Measurements from ENCODE around the gene DCAKD.
A peak's percentile ranks its signal among the peaks of the same experiment; 100 is the strongest.

Gene DCAKD

DNA sequence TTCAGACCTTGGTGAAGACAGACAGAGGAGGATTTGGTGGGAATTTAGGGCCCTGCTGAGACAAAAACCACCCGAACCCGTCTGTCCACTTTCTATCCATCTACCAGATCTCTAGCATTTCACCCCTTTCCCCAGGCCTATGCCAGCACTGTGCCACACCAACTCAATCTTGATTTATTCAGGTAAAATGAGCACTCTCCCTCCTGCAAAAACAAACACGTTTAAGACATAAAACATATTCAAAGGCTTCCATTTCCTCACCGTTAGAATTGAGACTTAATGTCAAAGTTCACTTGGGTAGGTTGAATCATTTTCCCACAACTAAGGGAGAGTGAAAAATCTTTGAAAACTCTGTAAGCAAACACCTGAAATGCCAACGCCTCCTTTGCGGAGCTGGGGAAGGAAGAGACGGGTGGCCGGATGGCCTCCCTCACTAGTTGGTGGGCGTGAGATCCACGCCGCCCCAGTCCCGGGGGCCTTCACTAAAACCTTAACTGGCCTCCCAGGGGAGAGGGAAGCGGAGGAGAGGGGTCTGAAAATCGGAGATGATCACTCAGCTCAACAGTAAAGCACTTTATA lies 862 bp downstream of the DCAKD start:
- H3K4me3 ChIP-seq (ENCODE audit: low read depth, low read length) = peak overlapping the region; percentile 92
- peak; percentile 64 for DNase-seq (ENCODE audit: low read depth)
- no peak for TF ChIP-seq POLR2A (IDR thresholded peaks at IDR 0.05; ENCODE audit: extremely low read depth, insufficient read length)
- TF ChIP-seq, protein P1, sequence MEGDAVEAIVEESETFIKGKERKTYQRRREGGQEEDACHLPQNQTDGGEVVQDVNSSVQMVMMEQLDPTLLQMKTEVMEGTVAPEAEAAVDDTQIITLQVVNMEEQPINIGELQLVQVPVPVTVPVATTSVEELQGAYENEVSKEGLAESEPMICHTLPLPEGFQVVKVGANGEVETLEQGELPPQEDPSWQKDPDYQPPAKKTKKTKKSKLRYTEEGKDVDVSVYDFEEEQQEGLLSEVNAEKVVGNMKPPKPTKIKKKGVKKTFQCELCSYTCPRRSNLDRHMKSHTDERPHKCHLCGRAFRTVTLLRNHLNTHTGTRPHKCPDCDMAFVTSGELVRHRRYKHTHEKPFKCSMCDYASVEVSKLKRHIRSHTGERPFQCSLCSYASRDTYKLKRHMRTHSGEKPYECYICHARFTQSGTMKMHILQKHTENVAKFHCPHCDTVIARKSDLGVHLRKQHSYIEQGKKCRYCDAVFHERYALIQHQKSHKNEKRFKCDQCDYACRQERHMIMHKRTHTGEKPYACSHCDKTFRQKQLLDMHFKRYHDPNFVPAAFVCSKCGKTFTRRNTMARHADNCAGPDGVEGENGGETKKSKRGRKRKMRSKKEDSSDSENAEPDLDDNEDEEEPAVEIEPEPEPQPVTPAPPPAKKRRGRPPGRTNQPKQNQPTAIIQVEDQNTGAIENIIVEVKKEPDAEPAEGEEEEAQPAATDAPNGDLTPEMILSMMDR (IDR thresholded peaks at IDR 0.05; ENCODE audit: low read depth, low read length) = no peak
- TF ChIP-seq, protein P2, sequence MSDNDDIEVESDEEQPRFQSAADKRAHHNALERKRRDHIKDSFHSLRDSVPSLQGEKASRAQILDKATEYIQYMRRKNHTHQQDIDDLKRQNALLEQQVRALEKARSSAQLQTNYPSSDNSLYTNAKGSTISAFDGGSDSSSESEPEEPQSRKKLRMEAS (IDR thresholded peaks at IDR 0.05; ENCODE audit: low read depth, low read length) = no peak; the same call in 1 of the 2 replicates
- TF ChIP-seq MYC (IDR thresholded peaks at IDR 0.05; ENCODE audit: low read depth, low read length) = no peak; the same call in 1 of the 2 replicates

DNA sequence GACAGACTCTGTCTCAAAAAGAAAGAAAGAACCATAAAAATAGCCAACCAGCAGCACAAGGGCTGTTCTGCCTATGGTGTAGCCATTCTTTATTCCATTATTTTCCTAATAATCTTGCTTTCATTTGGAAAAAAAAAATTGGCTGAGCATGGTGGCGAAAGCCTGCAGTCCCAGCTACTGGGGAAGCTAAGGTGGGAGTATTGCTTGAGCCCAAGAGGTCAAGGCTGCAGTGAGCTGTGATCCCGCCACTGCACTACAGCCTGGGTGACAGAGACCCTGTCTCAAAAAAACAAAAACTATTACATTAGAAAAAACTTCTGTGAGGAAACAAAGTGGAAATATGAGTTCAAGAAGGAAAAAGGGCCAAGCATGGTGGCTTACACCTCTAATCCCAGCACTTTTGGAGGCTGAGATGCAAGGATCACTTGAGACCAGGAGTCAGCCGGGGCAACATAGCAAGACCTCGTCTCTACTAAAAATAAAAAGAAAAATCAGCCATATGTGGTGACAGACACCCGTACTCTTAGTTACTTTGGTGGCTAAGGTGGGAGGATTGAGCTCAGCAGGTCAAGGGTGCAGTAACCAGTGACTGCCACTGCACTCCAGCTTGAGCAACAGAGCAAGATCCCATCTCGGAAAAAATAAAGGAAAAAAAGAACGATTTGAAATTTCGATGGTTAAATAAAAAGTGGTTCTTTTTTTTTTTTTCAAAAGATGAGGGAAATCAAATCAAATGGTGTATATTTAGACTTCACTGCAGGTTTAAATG lies 2.5 kb downstream of the DCAKD start:
- H3K4me3 ChIP-seq (ENCODE audit: low read depth, low read length) = no peak overlapping the region
- no peak for DNase-seq (ENCODE audit: low read depth)
- TF ChIP-seq, protein P1 (IDR thresholded peaks at IDR 0.05; ENCODE audit: low read depth, low read length) = peak; percentile 5
- no peak for TF ChIP-seq MYC (IDR thresholded peaks at IDR 0.05; ENCODE audit: low read depth, low read length)

DNA sequence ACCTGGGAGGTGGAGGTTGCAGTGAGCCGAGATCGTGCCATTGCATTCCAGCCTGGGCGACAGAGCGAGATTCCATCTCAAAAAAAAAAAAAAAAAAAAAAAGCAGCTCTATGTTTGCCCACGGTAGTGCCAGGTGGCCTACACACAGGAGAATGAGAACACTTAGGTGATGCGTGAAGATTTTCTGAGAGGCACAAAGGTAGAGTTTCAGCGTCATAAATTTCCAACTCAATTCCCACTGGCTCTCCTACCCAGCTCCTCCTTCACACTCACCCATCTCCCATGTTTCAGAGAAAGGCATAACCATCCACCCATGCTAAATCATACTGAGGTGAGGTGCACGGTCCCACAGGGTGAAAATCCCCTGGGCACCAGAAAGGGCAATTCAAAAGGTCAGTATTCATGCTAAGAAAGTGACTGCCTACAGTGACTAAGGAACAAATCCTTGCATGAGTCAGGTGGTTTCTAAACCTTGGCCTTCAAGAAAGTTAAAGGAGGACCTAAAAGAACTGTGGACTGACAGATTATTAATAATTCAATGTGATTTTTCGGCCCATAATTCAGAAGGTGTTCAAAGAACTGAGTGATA lies 4.8 kb downstream of the DCAKD start:
- TF ChIP-seq POLR2A (IDR thresholded peaks at IDR 0.05; ENCODE audit: extremely low read depth, insufficient read length) (no peak), MYC (IDR thresholded peaks at IDR 0.05; ENCODE audit: low read depth, low read length) (no peak)
- TF ChIP-seq, protein P2 (IDR thresholded peaks at IDR 0.05; ENCODE audit: low read depth, low read length) = no peak
- TF ChIP-seq, protein P1 (IDR thresholded peaks at IDR 0.05; ENCODE audit: low read depth, low read length) = no peak
- DNase-seq (ENCODE audit: low read depth) = no peak
- no peak overlapping the region for H3K4me3 ChIP-seq (ENCODE audit: low read depth, low read length)

DNA sequence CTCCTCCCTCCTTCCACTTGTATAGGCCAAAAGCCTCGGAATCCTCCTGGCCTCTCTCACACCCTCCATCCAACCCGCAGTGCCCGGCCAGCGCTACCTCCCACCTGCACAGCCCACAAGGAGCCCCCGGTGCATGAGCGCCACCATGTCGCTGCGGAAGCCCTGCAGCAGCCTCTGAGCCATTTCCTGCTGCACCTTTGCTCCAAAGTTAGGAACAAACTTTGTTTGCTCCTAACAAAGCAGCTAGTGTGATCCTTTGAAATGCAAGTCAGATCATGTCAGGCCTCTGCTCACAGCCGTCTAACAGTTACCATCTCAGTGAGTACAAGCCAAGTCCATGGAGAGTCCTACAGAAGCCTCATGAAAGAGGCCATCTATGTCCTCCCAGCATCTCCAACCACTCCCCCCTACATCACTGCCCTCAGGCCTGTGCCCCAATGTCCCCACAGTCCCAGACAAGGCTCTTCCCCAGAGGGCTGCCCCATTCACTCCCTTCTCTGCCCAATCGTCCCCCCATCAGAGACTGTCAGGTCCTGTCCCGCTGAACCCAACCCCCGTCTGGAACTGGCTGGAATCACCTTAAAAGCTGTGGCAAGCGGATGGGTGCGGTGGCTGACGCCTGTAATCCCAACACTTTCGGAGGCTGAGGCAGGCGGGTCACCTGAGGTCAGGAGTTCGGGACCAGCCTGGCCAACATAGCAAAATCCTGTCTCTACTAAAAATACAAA lies 7.5 kb downstream of the DCAKD start:
- TF ChIP-seq POLR2A (IDR thresholded peaks at IDR 0.05; ENCODE audit: extremely low read depth, insufficient read length) = no peak
- TF ChIP-seq MYC (IDR thresholded peaks at IDR 0.05; ENCODE audit: low read depth, low read length) = no peak
- TF ChIP-seq, protein P2 (IDR thresholded peaks at IDR 0.05; ENCODE audit: low read depth, low read length) = no peak
- TF ChIP-seq, protein P1 (IDR thresholded peaks at IDR 0.05; ENCODE audit: low read depth, low read length) = no peak
- no peak overlapping the region for H3K4me3 ChIP-seq (ENCODE audit: low read depth, low read length)
- no peak for DNase-seq (ENCODE audit: low read depth)

DNA sequence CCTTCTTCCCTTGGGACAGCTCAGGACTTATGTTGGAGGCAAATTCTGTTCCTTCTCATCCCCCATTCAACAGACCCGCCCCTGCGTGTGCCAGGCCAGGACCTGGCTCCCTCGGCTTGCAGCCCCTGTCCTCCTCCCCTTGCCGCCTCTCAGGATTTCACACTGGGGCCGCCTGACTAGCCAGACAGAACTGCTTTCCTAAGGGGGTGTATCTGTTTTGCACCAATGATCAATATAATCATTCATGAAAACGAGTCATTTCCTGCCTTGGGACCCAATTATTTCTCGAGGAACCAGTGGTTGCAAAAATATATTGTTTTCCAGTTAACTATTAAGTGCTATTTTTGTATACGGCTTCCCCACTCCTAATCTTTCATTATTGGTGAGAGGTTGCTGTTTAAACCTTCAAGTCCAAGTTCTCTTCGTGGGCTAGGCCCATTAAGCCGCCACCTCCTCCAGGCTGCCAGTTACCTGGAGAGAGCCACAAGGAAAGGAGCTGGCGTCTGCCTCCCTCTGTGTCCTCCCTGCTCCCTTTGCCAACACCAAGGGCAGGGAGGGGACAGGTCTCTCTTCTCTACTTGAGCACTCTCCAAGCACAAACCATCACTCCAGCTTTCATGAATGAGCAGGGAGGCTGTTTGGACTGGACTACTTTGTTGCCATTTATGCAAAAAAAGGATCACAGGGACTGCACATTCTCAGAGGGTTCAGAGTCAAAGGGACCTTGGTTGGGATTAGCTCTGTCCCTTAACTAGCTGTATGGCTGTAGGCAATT lies 8.9 kb downstream of the DCAKD start:
- TF ChIP-seq, protein P2 (IDR thresholded peaks at IDR 0.05; ENCODE audit: low read depth, low read length) = no peak
- TF ChIP-seq, protein P1 (IDR thresholded peaks at IDR 0.05; ENCODE audit: low read depth, low read length) = no peak
- TF ChIP-seq MYC (IDR thresholded peaks at IDR 0.05; ENCODE audit: low read depth, low read length) = no peak
- TF ChIP-seq POLR2A (IDR thresholded peaks at IDR 0.05; ENCODE audit: extremely low read depth, insufficient read length) = no peak
- no peak overlapping the region for H3K4me3 ChIP-seq (ENCODE audit: low read depth, low read length)
- DNase-seq (ENCODE audit: low read depth) = no peak

Data from NB4 (cell line).